ENCODE measurements around the gene CAV1. TPM values are rescaled to one million over a fixed set of nuclear protein-coding genes. Genes with fewer than 3 reads are reported as not detected.

Gene CAV1
- total RNA-seq, 4 donors from 2014 or later: 183 to 351 (median 300) TPM

DNA sequence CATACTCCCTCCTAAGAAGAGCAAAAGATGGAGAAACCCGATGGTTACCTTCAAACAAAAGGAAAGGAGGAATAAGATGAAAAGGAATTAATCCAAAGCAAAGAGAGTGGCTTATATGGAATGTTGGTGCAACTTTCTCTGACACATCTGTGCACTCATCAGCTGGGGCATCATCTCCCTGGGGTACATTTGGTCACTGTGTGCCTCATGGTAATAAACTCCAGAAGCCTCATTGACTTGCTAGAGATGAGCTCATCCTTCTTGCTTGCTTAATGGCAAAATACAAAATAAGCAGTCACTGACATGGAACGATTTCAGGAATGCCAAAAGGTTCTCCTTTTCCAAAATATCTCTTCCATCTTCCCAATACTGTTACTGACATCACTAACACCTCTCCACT, 22.5 kb downstream of the CAV1 start:
- H3K27ac ChIP-seq: peak overlapping the region; percentile 31 to 58
- no peaks in the 10 kb centered on the region for H3K4me1 ChIP-seq
- H3K9me3 ChIP-seq: no peaks in the 10 kb centered on the region
- intact Hi-C loops (cut with DNase I; ENCODE audit: low total_unique reads): no loop called here
- H3K4me3 ChIP-seq: no peak overlapping the region
- no peak for DNase-seq
- H3K36me3 ChIP-seq: no peaks in the 10 kb centered on the region
- TF ChIP-seq CTCF (IDR thresholded peaks at IDR 0.05) (no peak), POLR2A (IDR thresholded peaks at IDR 0.05) (no peak)
- no peaks in the 10 kb centered on the region for H3K27me3 ChIP-seq

- intact Hi-C loops (cut with DNase I; ENCODE audit: low total_unique reads): no loop called here
- Histone ChIP-seq H3K4me1 (peaks cover 0 to 10% of the 10 kb centered on the region in 2 donors), H3K27ac (peak overlapping the region; percentile 2 to 43), H3K36me3 (no peaks in the 10 kb centered on the region), H3K4me3 (no peak overlapping the region), H3K9me3 (no peaks in the 10 kb centered on the region), H3K27me3 (no peaks in the 10 kb centered on the region)
- no peak for DNase-seq
- TF ChIP-seq POLR2A (IDR thresholded peaks at IDR 0.05) (no peak), CTCF (IDR thresholded peaks at IDR 0.05) (no peak)
These were observed 23.7 kb downstream of the CAV1 start for GRCh38 chr7:116548506-116548905.

DNA sequence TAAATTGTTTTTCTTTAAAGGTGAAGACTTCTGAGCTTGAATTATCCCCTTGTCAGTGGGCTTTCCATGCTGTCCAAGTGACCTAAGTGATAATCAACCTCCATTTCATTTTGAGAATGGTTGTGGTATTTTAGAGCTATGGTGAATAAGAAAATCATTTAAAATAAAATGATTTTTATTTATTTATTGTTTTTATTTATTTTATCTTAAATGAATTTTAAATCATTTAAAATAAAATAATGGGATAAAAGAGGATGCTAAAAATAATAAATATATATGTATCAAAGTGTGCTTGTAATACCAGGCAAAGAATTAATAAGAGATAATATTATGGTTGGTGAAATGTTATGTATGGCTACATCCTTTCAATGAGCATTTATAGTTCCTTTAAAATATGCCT, 24.5 kb downstream of the CAV1 start:
- no peak overlapping the region for H3K4me3 ChIP-seq
- no peaks in the 10 kb centered on the region for H3K36me3 ChIP-seq
- DNase-seq: no peak
- H3K27me3 ChIP-seq: no peaks in the 10 kb centered on the region
- TF ChIP-seq CTCF (IDR thresholded peaks at IDR 0.05): no peak
- TF ChIP-seq POLR2A (IDR thresholded peaks at IDR 0.05): no peak
- H3K27ac ChIP-seq: no peak overlapping the region
- H3K9me3 ChIP-seq: no peaks in the 10 kb centered on the region
- H3K4me1 ChIP-seq: peaks cover 2 to 10% of the 10 kb centered on the region in 2 donors
- intact Hi-C loops (cut with DNase I; ENCODE audit: low total_unique reads): no loop called here

DNA sequence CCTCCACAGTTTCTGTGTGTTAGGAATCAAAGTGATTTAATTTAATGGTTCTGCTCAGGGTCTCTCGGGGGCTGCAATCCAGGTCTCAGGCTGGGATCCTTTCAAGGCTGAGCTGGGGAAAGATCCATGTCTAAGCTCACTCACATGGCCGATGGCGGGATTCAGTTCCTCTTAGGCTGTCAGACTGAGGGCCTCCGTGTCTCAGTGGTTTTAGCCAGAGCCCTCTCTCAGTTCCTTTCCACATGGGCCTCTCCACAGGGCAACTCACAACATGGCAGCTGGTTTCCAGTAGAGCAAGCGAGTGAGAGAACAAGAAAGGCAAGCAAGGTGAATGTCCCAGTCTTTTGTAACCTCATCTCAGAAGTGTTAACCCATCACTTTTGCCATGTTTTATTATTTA, 26.9 kb downstream of the CAV1 start:
- Histone ChIP-seq H3K9me3 (no peaks in the 10 kb centered on the region), H3K27ac (peak overlapping the region in 1 of 2 donors; percentile 34), H3K4me1 (peaks cover 5 to 10% of the 10 kb centered on the region in 2 donors), H3K27me3 (no peaks in the 10 kb centered on the region), H3K4me3 (no peak overlapping the region), H3K36me3 (no peaks in the 10 kb centered on the region)
- TF ChIP-seq CTCF (IDR thresholded peaks at IDR 0.05): no peak
- no peak for TF ChIP-seq POLR2A (IDR thresholded peaks at IDR 0.05)
- no peak for DNase-seq
- intact Hi-C loops (cut with DNase I; ENCODE audit: low total_unique reads): no loop called here

DNA sequence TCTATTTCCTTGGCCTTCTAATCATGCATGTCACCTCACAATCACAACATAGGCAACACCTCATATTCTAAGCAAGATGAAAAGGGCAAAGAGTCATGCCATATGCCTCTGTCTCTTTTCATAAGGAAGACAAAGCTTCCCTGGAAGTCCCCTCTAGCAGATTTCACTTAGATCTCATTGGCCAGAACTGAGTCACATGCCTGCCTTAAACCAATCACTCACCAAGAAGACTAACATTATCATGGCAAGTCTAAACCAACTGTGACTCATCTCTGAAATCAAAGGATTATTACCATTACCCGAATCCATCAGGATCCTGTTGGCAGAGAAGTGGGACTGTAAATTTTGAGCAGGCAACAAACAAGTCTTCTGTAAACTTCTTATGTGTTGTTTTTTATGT, 27.8 kb downstream of the CAV1 start:
- H3K9me3 ChIP-seq: no peaks in the 10 kb centered on the region
- H3K4me3 ChIP-seq: no peak overlapping the region
- DNase-seq: no peak
- intact Hi-C loops (cut with DNase I; ENCODE audit: low total_unique reads): no loop called here
- peak overlapping the region; percentile 33 to 34 for H3K27ac ChIP-seq
- TF ChIP-seq POLR2A (IDR thresholded peaks at IDR 0.05): no peak
- H3K36me3 ChIP-seq: no peaks in the 10 kb centered on the region
- peaks cover 5 to 10% of the 10 kb centered on the region in 2 donors for H3K4me1 ChIP-seq
- H3K27me3 ChIP-seq: no peaks in the 10 kb centered on the region
